Astrocyte (in vitro differentiated cells and primary cell): ENCODE results near the gene LDHD.

Source experiments
- CTCF ChIP-seq: IDR thresholded peaks from 2 replicates; pipeline ENCODE4 v1.5.1; 2011; ENCODE audit warnings: low read depth, mild to moderate bottlenecking, inconsistent platforms, low read length, moderate library complexity; ENCODE audit not compliant: insufficient read depth
- EZH2 ChIP-seq: IDR thresholded peaks from 2 replicates; pipeline ENCODE4 v1.6.1; 2012; ENCODE audit warnings: mild to moderate bottlenecking, low read length, inconsistent platforms; ENCODE audit not compliant: insufficient read depth

GRCh38 chr16:75073545-75074303 is 42.9 kb downstream of the LDHD start:
- TF ChIP-seq CTCF (no peak), EZH2 (no peak)
